ENCODE measurements around the gene SOX6. TPM values are rescaled to one million over a fixed set of nuclear protein-coding genes. Genes with fewer than 3 reads are reported as not detected.

SOX6 gene
- total and polyA plus RNA-seq, 4 donors: under 0.01 to 11.8 (median 4.8) TPM

DNA sequence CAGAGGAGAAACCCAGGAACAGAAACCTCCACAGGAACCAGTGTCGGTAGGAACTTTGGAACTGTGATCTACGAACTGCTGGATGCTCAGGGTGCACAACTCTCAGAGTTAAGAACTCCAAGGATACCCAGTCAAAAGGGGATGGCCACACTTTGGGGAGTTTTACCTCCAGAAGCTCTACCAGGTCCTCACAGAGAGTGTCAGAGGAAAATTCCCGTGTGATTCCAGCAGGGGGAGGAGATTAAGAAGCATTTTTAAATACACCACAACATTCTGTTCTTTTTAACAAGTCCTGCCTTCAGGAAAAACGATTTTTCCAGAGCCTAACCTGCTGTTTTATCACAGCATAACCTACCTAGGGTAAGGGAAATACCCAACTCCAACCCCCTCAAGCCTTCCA lies 104.0 kb downstream of the SOX6 start:
- no peak for ATAC-seq (ENCODE audit: low FRiP score)
- intact Hi-C loops (cut with DNase I): no loop called here
- H3K36me3 ChIP-seq (ENCODE audit: control insufficient read depth in 1 of 2, insufficient read depth in 2 of 2, low read length in 1 of 2): no peaks in the 10 kb centered on the region
- no peak overlapping the region for H3K4me3 ChIP-seq (ENCODE audit: low read length in 2 of 2)
- H3K27ac ChIP-seq (ENCODE audit: low read depth in 1 of 2, low read length in 2 of 2): no peak overlapping the region
- H3K4me1 ChIP-seq (ENCODE audit: control insufficient read depth in 1 of 2, insufficient read depth in 2 of 2, low read length in 2 of 2): no peaks in the 10 kb centered on the region
- no peaks in the 10 kb centered on the region for H3K27me3 ChIP-seq (ENCODE audit: control insufficient read depth in 1 of 2, insufficient read depth in 2 of 2, low read length in 1 of 2)
- DNase-seq: no peak
- WGBS, 2 donors: 48 to 49% methylated on average over 4 of the region's 4 CpGs
- H3K9me3 ChIP-seq (ENCODE audit: control insufficient read depth, low read length): peaks cover 1% of the 10 kb centered on the region

DNA sequence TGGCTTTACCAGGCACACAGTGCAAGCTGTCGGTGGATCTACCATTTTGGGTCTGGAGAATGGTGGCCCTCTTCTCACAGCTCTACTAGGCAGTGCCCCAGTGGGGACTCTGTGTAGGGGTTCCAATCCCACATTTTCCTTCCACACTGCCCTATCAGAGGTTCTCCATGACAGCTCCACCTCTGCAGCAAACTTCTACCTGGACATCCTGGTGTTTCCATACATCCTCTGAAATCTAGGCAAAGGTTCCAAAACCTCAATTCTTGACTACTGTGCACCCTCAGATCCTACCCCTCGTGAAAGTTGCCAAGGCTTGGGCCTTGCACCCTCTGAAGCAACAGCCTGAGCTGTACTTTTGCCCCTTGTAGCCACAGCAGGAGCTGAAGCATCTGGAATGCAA lies 108.1 kb downstream of the SOX6 start:
- no peaks in the 10 kb centered on the region for H3K27me3 ChIP-seq (ENCODE audit: control insufficient read depth in 1 of 2, insufficient read depth in 2 of 2, low read length in 1 of 2)
- WGBS, 2 donors: 86 to 87% methylated on average over 2 of the region's 2 CpGs
- no peak for DNase-seq
- no peaks in the 10 kb centered on the region for H3K4me1 ChIP-seq (ENCODE audit: control insufficient read depth in 1 of 2, insufficient read depth in 2 of 2, low read length in 2 of 2)
- H3K27ac ChIP-seq (ENCODE audit: low read depth in 1 of 2, low read length in 2 of 2): no peak overlapping the region
- H3K9me3 ChIP-seq (ENCODE audit: control insufficient read depth, low read length): peaks cover 1% of the 10 kb centered on the region
- intact Hi-C loops (cut with DNase I): no loop called here
- no peaks in the 10 kb centered on the region for H3K36me3 ChIP-seq (ENCODE audit: control insufficient read depth in 1 of 2, insufficient read depth in 2 of 2, low read length in 1 of 2)
- no peak overlapping the region for H3K4me3 ChIP-seq (ENCODE audit: low read length in 2 of 2)
- no peak for ATAC-seq (ENCODE audit: low FRiP score)

DNA sequence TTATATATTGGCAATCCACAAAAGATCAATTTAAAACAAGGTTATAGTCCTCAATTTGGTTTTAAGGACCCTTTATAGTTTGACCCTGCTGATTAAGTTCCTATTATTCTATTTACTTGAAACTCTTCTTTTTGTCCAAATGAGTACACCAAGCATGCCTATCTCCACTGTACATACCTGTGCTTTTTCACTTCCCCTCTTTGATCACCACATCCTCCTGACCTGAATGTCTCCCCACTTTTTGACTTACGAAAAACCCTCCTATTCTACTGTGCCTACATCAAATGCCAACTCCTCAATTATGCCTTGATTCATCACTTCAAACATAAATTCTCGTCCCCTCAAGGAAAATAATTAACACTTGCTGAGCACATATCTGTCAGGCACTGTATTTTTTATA lies 113.5 kb downstream of the SOX6 start:
- no peaks in the 10 kb centered on the region for H3K27me3 ChIP-seq (ENCODE audit: control insufficient read depth in 1 of 2, insufficient read depth in 2 of 2, low read length in 1 of 2)
- H3K36me3 ChIP-seq (ENCODE audit: control insufficient read depth in 1 of 2, insufficient read depth in 2 of 2, low read length in 1 of 2): no peaks in the 10 kb centered on the region
- no peaks in the 10 kb centered on the region for H3K9me3 ChIP-seq (ENCODE audit: control insufficient read depth, low read length)
- WGBS, 2 donors: 80 to 86% methylated on average over 2 of the region's 2 CpGs
- ATAC-seq (ENCODE audit: low FRiP score): no peak
- no peak overlapping the region for H3K27ac ChIP-seq (ENCODE audit: low read depth in 1 of 2, low read length in 2 of 2)
- intact Hi-C loops (cut with DNase I): no loop called here
- DNase-seq: no peak
- no peak overlapping the region for H3K4me3 ChIP-seq (ENCODE audit: low read length in 2 of 2)
- H3K4me1 ChIP-seq (ENCODE audit: control insufficient read depth in 1 of 2, insufficient read depth in 2 of 2, low read length in 2 of 2): no peaks in the 10 kb centered on the region

DNA sequence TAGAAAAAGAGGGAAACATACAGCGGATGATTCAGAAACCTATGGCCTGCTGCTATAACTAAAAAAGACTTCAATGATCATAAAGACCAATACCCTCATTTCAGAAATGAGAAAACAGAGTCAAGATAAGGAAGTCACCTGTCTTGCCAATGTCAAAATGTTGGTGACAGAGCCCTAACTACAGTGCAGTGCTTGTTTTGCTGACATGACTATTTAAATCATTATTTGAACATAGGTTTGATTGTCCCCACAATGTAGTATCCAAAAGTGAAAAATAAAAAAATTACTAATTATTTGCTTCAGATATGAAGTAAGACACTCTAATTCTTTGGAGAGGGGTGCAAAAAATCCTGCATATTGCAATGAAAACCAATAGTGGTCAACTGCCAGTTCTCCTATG lies 115.7 kb downstream of the SOX6 start:
- intact Hi-C loops (cut with DNase I): no loop called here
- H3K27ac ChIP-seq (ENCODE audit: low read depth in 1 of 2, low read length in 2 of 2): no peak overlapping the region
- 97 to 100% methylated on average over 1 of the region's 1 CpG for WGBS, 2 donors
- no peaks in the 10 kb centered on the region for H3K4me1 ChIP-seq (ENCODE audit: control insufficient read depth in 1 of 2, insufficient read depth in 2 of 2, low read length in 2 of 2)
- H3K9me3 ChIP-seq (ENCODE audit: control insufficient read depth, low read length): no peaks in the 10 kb centered on the region
- no peaks in the 10 kb centered on the region for H3K27me3 ChIP-seq (ENCODE audit: control insufficient read depth in 1 of 2, insufficient read depth in 2 of 2, low read length in 1 of 2)
- ATAC-seq (ENCODE audit: low FRiP score) (no peak), DNase-seq (no peak)
- no peak overlapping the region for H3K4me3 ChIP-seq (ENCODE audit: low read length in 2 of 2)
- H3K36me3 ChIP-seq (ENCODE audit: control insufficient read depth in 1 of 2, insufficient read depth in 2 of 2, low read length in 1 of 2): no peaks in the 10 kb centered on the region

DNA sequence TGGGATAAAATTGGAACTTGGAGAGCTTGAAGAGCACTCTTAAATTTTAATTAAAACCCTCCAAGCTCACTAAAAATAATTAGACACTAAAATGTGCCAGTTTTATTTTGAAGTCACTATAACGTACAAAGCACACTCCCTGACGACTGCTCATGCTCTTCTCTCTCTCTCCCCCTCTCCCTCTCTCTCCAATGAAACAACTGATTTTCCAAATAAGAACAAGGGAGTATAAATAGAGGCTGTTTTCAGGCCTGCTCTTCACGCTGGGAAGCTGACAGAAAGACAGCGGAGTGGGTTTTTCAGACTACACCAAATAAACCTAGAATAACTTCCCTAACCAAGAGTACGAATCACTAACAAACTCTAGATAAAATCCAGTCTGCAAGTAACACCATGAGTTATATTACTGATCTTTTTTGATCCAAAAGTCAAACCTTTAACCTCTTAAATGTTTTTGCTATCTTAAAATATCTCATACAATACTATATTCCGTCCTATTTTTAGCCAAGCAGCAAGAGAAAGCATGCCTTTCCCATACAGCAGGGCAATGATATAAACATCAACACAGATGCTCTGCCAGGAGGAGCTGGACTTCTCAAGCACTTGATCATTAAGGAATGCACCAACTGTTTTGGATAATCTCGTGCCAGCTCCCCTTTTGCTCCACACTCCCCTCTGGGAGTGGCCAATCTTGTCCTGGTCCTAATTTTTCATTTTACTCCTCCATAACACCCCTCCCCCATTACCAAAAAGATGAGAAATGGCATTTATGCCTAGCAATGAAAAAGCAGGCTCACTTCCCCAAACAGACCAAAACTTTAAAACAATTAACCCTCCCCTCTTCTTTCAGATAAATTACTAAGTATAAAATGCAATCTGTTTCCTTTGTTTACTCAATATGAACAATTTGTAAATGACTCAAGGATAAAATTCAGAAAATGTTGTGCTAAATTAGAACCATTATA lies 116.9 kb downstream of the SOX6 start:
- ATAC-seq (ENCODE audit: low FRiP score): no peak
- H3K27ac ChIP-seq (ENCODE audit: low read depth in 1 of 2, low read length in 2 of 2): no peak overlapping the region
- WGBS, 2 donors: 6 to 8% methylated on average over 7 of the region's 7 CpGs

DNA sequence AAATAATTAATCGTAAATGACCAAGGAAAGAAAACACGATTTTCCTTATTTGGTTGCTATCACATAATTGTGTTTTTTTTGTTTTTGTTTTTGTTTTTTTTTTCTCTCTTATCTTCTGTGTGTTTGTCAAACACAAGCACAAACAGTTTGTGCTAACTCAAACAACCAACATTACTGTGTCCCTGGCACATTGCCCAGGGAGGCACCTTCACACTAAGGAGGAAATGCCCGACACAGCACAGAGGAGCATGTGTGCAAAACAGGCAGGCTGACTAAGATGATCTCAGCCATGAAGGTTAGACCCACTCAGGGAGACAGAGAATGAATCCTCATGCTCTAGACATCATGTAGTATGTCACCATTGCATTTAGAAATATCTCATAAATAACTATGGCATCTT lies 130.1 kb downstream of the SOX6 start:
- Histone ChIP-seq H3K9me3 (ENCODE audit: control insufficient read depth, low read length) (no peaks in the 10 kb centered on the region), H3K4me1 (ENCODE audit: control insufficient read depth in 1 of 2, insufficient read depth in 2 of 2, low read length in 2 of 2) (no peaks in the 10 kb centered on the region), H3K4me3 (ENCODE audit: low read length in 2 of 2) (no peak overlapping the region), H3K36me3 (ENCODE audit: control insufficient read depth in 1 of 2, insufficient read depth in 2 of 2, low read length in 1 of 2) (no peaks in the 10 kb centered on the region), H3K27me3 (ENCODE audit: control insufficient read depth in 1 of 2, insufficient read depth in 2 of 2, low read length in 1 of 2) (no peaks in the 10 kb centered on the region), H3K27ac (ENCODE audit: low read depth in 1 of 2, low read length in 2 of 2) (no peak overlapping the region)
- intact Hi-C loops (cut with DNase I): no loop called here
- ATAC-seq (ENCODE audit: low FRiP score): no peak
- 79 to 91% methylated on average over 3 of the region's 3 CpGs for WGBS, 2 donors
- DNase-seq: no peak

More for the DNA sequence above, 116.9 kb downstream of the SOX6 start:
- intact Hi-C loops (cut with DNase I): no loop called here
- Histone ChIP-seq H3K4me3 (ENCODE audit: low read length in 2 of 2) (no peak overlapping the region), H3K4me1 (ENCODE audit: control insufficient read depth in 1 of 2, insufficient read depth in 2 of 2, low read length in 2 of 2) (no peaks in the 10 kb centered on the region), H3K9me3 (ENCODE audit: control insufficient read depth, low read length) (no peaks in the 10 kb centered on the region), H3K36me3 (ENCODE audit: control insufficient read depth in 1 of 2, insufficient read depth in 2 of 2, low read length in 1 of 2) (no peaks in the 10 kb centered on the region), H3K27me3 (ENCODE audit: control insufficient read depth in 1 of 2, insufficient read depth in 2 of 2, low read length in 1 of 2) (no peaks in the 10 kb centered on the region)
- DNase-seq: no peak

DNA sequence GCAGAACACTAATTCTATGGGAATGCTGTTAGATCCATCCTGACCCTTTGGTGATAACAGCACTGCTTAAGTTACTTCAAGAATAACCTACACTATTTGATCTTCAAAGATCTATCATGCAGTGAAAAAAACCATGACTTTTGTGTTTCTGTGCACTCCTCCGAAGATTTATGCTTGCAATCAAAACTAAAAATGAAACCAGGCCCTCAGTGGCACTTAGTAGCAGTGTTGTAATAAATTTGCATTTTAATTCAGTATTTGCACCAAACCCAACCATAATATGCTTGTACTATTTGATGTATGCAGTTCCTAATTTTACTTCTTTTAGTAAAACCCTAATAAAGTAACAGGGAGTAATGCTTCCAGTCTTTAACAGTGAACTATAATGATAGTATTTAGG lies 130.7 kb downstream of the SOX6 start:
- no peak overlapping the region for H3K27ac ChIP-seq (ENCODE audit: low read depth in 1 of 2, low read length in 2 of 2)
- no peak overlapping the region for H3K4me3 ChIP-seq (ENCODE audit: low read length in 2 of 2)
- no peak for DNase-seq
- intact Hi-C loops (cut with DNase I): no loop called here
- 83 to 88% methylated on average over 1 of the region's 1 CpG for WGBS, 2 donors
- no peaks in the 10 kb centered on the region for H3K9me3 ChIP-seq (ENCODE audit: control insufficient read depth, low read length)
- no peaks in the 10 kb centered on the region for H3K36me3 ChIP-seq (ENCODE audit: control insufficient read depth in 1 of 2, insufficient read depth in 2 of 2, low read length in 1 of 2)
- ATAC-seq (ENCODE audit: low FRiP score): no peak
- no peaks in the 10 kb centered on the region for H3K27me3 ChIP-seq (ENCODE audit: control insufficient read depth in 1 of 2, insufficient read depth in 2 of 2, low read length in 1 of 2)
- no peaks in the 10 kb centered on the region for H3K4me1 ChIP-seq (ENCODE audit: control insufficient read depth in 1 of 2, insufficient read depth in 2 of 2, low read length in 2 of 2)

DNA sequence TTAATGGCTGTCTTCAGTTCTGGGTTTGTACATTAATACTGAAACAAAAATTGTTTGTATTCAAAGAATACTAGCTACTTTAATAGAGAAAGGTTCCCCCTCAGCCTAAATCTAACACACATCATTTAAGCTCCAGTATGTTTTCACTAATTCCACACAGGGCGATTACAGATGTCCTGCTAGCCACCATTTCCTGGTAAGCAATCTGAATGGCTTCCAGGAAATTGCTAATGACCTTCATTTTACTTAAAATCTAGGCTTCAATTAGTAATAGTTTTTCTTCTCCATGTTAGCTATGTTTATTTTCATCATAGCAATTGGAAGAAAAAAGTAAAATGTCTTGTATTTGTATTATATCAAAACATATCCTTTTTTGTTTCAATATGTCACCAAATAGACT lies 132.8 kb downstream of the SOX6 start:
- no peak overlapping the region for H3K4me3 ChIP-seq (ENCODE audit: low read length in 2 of 2)
- intact Hi-C loops (cut with DNase I): no loop called here
- DNase-seq: no peak
- ATAC-seq (ENCODE audit: low FRiP score): no peak
- no peak overlapping the region for H3K27ac ChIP-seq (ENCODE audit: low read depth in 1 of 2, low read length in 2 of 2)
- no peaks in the 10 kb centered on the region for H3K27me3 ChIP-seq (ENCODE audit: control insufficient read depth in 1 of 2, insufficient read depth in 2 of 2, low read length in 1 of 2)
- 79 to 90% methylated on average over 1 of the region's 1 CpG for WGBS, 2 donors
- H3K4me1 ChIP-seq (ENCODE audit: control insufficient read depth in 1 of 2, insufficient read depth in 2 of 2, low read length in 2 of 2): no peaks in the 10 kb centered on the region
- H3K9me3 ChIP-seq (ENCODE audit: control insufficient read depth, low read length): no peaks in the 10 kb centered on the region
- H3K36me3 ChIP-seq (ENCODE audit: control insufficient read depth in 1 of 2, insufficient read depth in 2 of 2, low read length in 1 of 2): no peaks in the 10 kb centered on the region

DNA sequence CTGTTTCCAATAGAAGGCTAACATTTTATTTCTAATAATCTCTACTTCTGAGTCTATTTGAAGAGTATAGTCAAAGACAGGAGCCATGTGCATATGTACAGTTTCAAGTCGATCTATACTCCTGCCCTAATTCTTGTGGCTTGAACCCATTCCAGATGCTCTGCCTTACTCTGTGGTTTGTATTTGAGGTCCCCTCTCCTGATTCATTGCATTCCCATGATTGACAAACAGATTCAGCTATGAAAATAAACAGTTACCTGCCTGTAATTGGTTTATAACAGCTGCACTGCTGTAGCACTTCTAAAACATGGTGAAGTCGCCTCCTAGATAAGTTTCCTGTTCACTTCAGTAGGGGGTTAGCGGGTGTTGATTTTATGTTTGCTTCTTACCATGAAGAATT lies 138.7 kb downstream of the SOX6 start:
- 92 to 95% methylated on average over 3 of the region's 3 CpGs for WGBS, 2 donors
- Histone ChIP-seq H3K4me3 (ENCODE audit: low read length in 2 of 2) (no peak overlapping the region), H3K27ac (ENCODE audit: low read depth in 1 of 2, low read length in 2 of 2) (no peak overlapping the region), H3K36me3 (ENCODE audit: control insufficient read depth in 1 of 2, insufficient read depth in 2 of 2, low read length in 1 of 2) (no peaks in the 10 kb centered on the region), H3K9me3 (ENCODE audit: control insufficient read depth, low read length) (no peaks in the 10 kb centered on the region), H3K4me1 (ENCODE audit: control insufficient read depth in 1 of 2, insufficient read depth in 2 of 2, low read length in 2 of 2) (no peaks in the 10 kb centered on the region), H3K27me3 (ENCODE audit: control insufficient read depth in 1 of 2, insufficient read depth in 2 of 2, low read length in 1 of 2) (no peaks in the 10 kb centered on the region)
- ATAC-seq (ENCODE audit: low FRiP score): no peak
- intact Hi-C loops (cut with DNase I): no loop called here
- DNase-seq: no peak
